Uterus (tissue), 4 donors: Measurements from ENCODE around the gene UBIAD1. TPM values are rescaled to one million over a fixed set of nuclear protein-coding genes. Genes with fewer than 3 reads are reported as not detected.

ENCODE experiments used
- DNase-seq, 2 donors: peaks; one replicate each; pipeline ENCODE4 v3.0.0-alpha.2; 2019 to 2020
- H3K27ac ChIP-seq, 2 donors: fragments of 200-600 bp; sonication (generic); 1 replicate in 1 of 2; 2 replicates in 1 of 2; pipeline ENCODE4 v1.5.1; 2016 to 2018
- H3K27me3 ChIP-seq, 2 donors: fragments of 200-600 bp; sonication (generic); one replicate each; pipeline ENCODE4 v1.5.1; 2018 to 2019; ENCODE audit warnings: control low read depth in 1 of 2
- H3K36me3 ChIP-seq, 2 donors: fragments of 200-600 bp; sonication (generic); one replicate each; pipeline ENCODE4 v1.5.1; 2019; ENCODE audit warnings: control low read depth in 1 of 2
- H3K4me1 ChIP-seq, 2 donors: fragments of 200-600 bp; sonication (generic); one replicate each; pipeline ENCODE4 v1.5.1; 2018 to 2019; ENCODE audit warnings: control low read depth in 1 of 2
- H3K4me3 ChIP-seq, 2 donors: fragments of 200-600 bp; sonication (generic); 1 replicate in 1 of 2; 2 replicates in 1 of 2; pipeline ENCODE4 v1.5.1; 2018 to 2019; ENCODE audit warnings: mild to moderate bottlenecking in 1 of 2
- H3K9me3 ChIP-seq, 2 donors: fragments of 200-600 bp; sonication (generic); one replicate each; pipeline ENCODE4 v1.5.1; 2019; ENCODE audit warnings: control low read depth in 1 of 2
- POLR2A ChIP-seq, 2 donors: fragments of 450-650 bp; IDR thresholded peaks; one replicate each; pipeline ENCODE4 v1.6.1; 2016; ENCODE audit warnings: antibody characterized with exemption in 2 of 2, mild to moderate bottlenecking in 1 of 2, moderate library complexity in 1 of 2
- intact Hi-C: fragments of 100-400 bp; cut with DNase I; formaldehyde crosslinking; loops from one replicate; pipeline ENCODE4 v1.15.1; 2023; ENCODE audit warnings: low total_unique reads
- total RNA-seq, 4 donors: library from RNA; depleted of rRNA in 3 of 4; stranded (reverse); fragments of >200 nt in 3 of 4; gene quantifications; one replicate each; pipeline versions ENCODE4 v1.1.0 to v1.2.4, GENCODE V29; 2014 to 2023
- TF ChIP-seq, protein P1 (sequence below), 4 experiments: fragments of 200-600 bp in 2 of 4; fragments of 450-650 bp in 2 of 4; sonication (generic) in 2 of 4; IDR thresholded peaks; one replicate each; pipeline ENCODE4 v1.5.1; 2016 to 2019; ENCODE audit warnings: antibody characterized with exemption in 4 of 4, mild to moderate bottlenecking in 2 of 4, moderate library complexity in 1 of 4
- donor health status: DM: yes; HTN: yes; CAD: no.

Gene UBIAD1
- total RNA-seq, 4 donors from 2014 or later = 1.2 to 21.2 (median 7.4) TPM

DNA sequence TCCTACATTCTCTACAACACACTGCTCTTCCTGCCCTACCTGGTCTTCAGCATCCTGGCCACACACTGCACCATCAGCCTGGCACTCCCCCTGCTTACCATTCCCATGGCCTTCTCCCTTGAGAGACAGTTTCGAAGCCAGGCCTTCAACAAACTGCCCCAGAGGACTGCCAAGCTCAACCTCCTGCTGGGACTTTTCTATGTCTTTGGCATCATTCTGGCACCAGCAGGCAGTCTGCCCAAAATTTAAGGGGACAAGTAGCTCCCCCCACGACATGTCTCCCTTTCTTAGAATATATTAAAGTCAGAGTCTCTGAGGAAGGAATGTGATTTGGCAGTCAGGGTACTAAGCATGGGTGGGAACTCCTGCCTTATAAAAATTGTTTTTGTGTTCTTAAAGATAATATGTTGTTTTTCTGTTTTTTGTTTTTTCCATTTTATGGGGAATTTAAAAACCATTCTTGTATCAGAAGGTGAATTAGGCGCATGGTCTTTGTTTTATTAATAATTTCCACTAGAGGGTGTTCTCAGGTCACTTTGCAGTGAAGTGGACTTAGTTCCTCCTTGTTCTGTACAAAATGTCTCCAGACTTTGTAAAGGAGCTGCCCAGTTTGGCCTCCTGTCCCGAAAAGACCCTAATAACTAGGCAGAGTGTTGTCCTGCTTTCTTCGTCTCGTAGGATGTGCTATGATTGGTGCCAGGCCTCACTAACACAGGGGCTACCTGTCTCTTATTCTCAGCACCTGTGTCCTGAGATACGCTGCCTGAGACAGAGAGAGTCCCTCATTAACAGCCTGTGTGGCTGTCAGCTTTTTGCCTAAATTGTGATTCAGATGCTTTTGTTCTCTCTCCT is 13.1 kb downstream of the UBIAD1 start:
- intact Hi-C loops = no loop called here
- H3K36me3 ChIP-seq = no peaks in the 10 kb centered on the region
- no peak for TF ChIP-seq POLR2A (IDR thresholded peaks at IDR 0.05)
- TF ChIP-seq, protein P1, sequence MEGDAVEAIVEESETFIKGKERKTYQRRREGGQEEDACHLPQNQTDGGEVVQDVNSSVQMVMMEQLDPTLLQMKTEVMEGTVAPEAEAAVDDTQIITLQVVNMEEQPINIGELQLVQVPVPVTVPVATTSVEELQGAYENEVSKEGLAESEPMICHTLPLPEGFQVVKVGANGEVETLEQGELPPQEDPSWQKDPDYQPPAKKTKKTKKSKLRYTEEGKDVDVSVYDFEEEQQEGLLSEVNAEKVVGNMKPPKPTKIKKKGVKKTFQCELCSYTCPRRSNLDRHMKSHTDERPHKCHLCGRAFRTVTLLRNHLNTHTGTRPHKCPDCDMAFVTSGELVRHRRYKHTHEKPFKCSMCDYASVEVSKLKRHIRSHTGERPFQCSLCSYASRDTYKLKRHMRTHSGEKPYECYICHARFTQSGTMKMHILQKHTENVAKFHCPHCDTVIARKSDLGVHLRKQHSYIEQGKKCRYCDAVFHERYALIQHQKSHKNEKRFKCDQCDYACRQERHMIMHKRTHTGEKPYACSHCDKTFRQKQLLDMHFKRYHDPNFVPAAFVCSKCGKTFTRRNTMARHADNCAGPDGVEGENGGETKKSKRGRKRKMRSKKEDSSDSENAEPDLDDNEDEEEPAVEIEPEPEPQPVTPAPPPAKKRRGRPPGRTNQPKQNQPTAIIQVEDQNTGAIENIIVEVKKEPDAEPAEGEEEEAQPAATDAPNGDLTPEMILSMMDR (IDR thresholded peaks at IDR 0.05) = no peak
- H3K27me3 ChIP-seq = no peaks in the 10 kb centered on the region
- no peak overlapping the region for H3K27ac ChIP-seq
- no peaks in the 10 kb centered on the region for H3K4me1 ChIP-seq
- H3K4me3 ChIP-seq = no peak overlapping the region
- H3K9me3 ChIP-seq = no peaks in the 10 kb centered on the region
- DNase-seq = no peak

DNA sequence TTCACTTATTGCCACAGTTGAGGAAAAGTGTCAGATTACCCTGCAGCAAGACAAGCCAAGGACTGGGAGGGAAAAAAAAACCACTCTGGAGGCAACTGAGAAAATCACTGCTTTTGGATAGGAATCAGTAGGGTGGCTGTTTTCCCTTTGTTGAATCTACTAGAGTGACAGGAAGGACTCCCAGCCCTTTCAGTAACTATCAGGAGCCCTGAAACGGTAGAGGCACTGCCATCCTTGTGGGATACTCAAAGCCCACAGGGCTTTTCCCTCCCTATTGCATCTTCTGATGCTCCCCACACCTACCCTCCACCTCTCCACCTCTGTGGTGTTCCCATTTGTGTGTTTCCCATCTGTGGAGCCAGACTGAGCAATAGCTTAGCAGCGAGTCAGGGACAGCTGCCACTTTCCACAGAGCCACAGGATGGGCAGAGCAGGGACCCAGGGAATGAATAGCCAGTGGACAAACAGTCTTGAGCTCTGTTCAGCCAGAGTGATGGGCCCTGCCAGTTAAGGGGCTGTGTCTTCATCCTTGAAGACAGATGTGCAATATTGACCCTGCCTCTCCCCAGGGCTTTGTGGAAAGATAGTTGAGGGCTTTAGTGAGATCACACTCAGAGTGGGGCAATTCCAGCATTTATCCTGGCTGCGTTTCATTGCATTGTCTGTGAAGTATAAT is 13.9 kb downstream of the UBIAD1 start:
- H3K27ac ChIP-seq = no peak overlapping the region
- no peaks in the 10 kb centered on the region for H3K4me1 ChIP-seq
- DNase-seq = no peak
- no peak for TF ChIP-seq POLR2A (IDR thresholded peaks at IDR 0.05)
- no peaks in the 10 kb centered on the region for H3K36me3 ChIP-seq
- H3K9me3 ChIP-seq = no peaks in the 10 kb centered on the region
- H3K4me3 ChIP-seq = no peak overlapping the region
- no peaks in the 10 kb centered on the region for H3K27me3 ChIP-seq
- intact Hi-C loops = no loop called here

DNA sequence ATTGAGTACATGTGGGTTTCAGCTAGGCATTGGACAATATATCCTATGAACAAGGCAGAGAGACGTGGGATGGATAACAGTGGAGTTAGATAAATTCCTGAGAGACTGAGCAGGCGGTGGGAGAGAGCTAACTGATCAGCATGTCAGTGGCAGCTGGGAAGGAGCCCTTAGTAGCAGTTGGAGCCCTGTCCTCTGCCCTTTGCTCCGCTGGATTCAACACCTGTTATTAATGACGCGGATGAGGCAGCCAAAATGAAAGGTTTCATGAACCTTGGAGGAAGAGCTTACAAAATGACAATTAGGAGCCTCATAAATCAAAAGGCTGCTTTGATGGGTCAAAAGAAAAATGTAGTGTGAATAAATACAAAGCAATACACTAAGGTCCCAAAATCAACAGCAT is 16.1 kb downstream of the UBIAD1 start:
- intact Hi-C loops = no loop called here
- no peaks in the 10 kb centered on the region for H3K36me3 ChIP-seq
- H3K27me3 ChIP-seq = no peaks in the 10 kb centered on the region
- TF ChIP-seq POLR2A (IDR thresholded peaks at IDR 0.05) = no peak
- TF ChIP-seq, protein P1 (IDR thresholded peaks at IDR 0.05) = no peak
- no peaks in the 10 kb centered on the region for H3K9me3 ChIP-seq
- H3K27ac ChIP-seq = no peak overlapping the region
- no peak overlapping the region for H3K4me3 ChIP-seq
- no peak for DNase-seq
- H3K4me1 ChIP-seq = no peaks in the 10 kb centered on the region

DNA sequence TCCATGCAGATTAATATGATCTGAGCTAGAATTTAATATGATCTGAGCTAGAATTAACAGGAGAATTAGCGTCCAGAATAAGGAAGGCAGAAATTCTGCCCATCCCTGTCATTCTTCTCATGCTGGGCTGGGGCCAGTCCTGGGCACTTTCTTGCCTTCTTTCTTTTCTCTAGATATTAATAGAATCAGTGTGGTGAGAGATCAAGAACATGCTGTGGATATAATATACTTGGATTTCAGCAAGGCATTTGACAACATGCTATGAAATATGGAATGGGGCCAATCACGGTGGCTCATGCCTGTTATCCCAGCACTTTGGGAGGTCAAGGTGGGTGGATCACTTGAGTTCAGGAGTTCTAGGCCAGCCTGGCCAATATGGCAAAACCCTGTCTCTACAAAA is 18.1 kb downstream of the UBIAD1 start:
- no peak for DNase-seq
- H3K9me3 ChIP-seq = no peaks in the 10 kb centered on the region
- H3K36me3 ChIP-seq = no peaks in the 10 kb centered on the region
- no peaks in the 10 kb centered on the region for H3K4me1 ChIP-seq
- no peak overlapping the region for H3K27ac ChIP-seq
- no peaks in the 10 kb centered on the region for H3K27me3 ChIP-seq
- intact Hi-C loops = no loop called here
- no peak for TF ChIP-seq POLR2A (IDR thresholded peaks at IDR 0.05)
- TF ChIP-seq, protein P1 (IDR thresholded peaks at IDR 0.05) = no peak
- H3K4me3 ChIP-seq = no peak overlapping the region

DNA sequence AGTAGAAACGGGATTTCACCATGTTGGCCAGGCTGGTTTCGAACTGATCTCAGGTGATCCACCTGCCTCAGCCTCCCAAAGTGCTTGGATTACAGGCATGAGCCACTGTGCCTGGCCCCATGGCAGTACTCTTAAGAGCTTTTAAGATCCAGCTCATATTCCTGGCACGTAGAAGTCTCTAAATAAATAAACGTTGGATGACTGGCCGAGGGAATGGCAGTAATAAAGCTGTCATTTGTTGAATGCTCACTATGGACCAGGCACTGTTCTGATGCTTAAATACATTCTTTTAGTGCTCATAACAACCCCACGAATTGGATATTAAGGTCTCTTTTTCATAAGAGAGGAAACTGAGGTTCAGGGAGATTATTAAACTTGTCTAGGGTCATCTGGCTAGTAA is 20.9 kb downstream of the UBIAD1 start:
- Histone ChIP-seq H3K4me3 (no peak overlapping the region), H3K36me3 (no peaks in the 10 kb centered on the region), H3K27me3 (no peaks in the 10 kb centered on the region), H3K4me1 (no peaks in the 10 kb centered on the region), H3K9me3 (no peaks in the 10 kb centered on the region), H3K27ac (no peak overlapping the region)
- TF ChIP-seq POLR2A (IDR thresholded peaks at IDR 0.05) = no peak
- TF ChIP-seq, protein P1 (IDR thresholded peaks at IDR 0.05) = no peak
- DNase-seq = no peak
- intact Hi-C loops = no loop called here
